Amygdala (tissue), 56 donors: Measurements from ENCODE around the gene APBA3.

Experiments used
- DNase-seq, 56 donors: peaks; one replicate each; lab custom pipeline; 2025; lab: John Stamatoyannopoulos, UW

The APBA3 gene, protein sequence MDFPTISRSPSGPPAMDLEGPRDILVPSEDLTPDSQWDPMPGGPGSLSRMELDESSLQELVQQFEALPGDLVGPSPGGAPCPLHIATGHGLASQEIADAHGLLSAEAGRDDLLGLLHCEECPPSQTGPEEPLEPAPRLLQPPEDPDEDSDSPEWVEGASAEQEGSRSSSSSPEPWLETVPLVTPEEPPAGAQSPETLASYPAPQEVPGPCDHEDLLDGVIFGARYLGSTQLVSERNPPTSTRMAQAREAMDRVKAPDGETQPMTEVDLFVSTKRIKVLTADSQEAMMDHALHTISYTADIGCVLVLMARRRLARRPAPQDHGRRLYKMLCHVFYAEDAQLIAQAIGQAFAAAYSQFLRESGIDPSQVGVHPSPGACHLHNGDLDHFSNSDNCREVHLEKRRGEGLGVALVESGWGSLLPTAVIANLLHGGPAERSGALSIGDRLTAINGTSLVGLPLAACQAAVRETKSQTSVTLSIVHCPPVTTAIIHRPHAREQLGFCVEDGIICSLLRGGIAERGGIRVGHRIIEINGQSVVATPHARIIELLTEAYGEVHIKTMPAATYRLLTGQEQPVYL

DNA sequence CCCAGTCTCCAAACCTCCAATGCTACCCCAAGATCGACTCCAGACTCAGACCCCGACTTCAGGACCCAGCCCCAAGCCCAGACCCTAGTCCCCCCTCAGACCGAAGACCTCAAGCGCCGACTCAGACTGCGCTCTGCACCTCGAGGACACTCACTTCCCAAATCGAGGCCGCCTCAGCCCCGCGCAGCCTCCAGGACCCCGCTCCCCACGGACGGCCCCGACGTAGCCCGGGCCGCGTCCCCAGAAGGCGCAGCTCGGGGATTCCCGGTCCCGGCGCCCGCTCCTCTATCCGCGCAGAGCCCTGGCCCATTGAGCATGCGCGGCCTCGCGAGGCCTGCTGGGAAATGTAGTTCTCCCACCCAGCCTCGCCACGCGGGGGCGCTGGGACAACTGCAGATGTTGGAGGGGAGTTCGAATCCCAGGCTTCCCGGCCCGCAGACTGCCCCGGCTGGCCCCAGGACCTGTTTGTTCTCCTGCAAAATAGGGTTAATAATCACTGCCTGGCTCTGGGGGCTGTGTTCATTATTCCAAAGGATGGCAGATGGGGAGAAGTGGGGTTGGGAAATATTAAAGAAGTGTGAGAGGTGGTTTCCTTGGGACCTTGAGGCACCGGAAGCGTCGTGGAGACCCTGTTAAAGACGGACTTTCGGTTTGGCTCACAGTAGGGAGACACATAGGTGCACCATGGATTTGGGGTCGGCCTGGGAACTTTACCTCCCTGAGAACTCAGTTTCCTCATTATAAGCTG lies at the start of gene APBA3:
APBA3 (minus strand) TSS at position 311 of the 748 bp plus-strand sequence. CDS start 1,428 bp downstream, outside the sequence.
- peak; percentile 10 to 94 (median 78) for DNase-seq

DNA sequence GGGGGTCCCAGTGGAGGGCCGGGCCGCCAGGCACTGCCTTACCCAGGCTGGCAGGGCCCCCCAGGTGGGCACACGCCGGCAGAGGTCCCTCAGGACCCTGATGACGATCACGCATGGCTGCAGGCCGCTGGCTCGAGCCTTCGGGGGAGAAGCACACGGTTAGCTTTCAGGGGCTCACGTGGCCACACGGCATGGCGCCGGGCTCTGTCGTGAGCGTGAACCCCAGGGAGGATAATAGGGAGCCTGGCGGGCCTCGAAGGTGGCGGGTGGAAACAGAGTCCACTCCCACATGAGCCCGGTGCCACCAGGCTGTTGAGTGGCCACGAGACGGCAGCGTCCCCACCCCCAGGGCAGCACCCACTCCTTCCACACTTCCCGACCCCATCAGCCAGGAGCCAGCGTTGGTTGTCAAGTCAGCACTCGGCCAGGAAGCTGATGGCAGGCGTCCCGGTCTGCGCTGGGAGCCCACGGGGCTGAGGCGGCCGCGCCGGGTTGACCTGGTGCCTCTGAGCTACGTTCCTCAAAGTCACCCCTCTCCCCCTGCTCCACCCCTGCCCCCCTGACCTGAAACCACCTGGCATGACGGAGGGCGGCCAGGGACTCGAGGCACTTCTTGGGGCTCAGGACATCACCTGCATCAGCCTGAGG lies 49.3 kb upstream of the APBA3 start:
- peak in 1 of 56 donors; percentile 11 for DNase-seq

DNA sequence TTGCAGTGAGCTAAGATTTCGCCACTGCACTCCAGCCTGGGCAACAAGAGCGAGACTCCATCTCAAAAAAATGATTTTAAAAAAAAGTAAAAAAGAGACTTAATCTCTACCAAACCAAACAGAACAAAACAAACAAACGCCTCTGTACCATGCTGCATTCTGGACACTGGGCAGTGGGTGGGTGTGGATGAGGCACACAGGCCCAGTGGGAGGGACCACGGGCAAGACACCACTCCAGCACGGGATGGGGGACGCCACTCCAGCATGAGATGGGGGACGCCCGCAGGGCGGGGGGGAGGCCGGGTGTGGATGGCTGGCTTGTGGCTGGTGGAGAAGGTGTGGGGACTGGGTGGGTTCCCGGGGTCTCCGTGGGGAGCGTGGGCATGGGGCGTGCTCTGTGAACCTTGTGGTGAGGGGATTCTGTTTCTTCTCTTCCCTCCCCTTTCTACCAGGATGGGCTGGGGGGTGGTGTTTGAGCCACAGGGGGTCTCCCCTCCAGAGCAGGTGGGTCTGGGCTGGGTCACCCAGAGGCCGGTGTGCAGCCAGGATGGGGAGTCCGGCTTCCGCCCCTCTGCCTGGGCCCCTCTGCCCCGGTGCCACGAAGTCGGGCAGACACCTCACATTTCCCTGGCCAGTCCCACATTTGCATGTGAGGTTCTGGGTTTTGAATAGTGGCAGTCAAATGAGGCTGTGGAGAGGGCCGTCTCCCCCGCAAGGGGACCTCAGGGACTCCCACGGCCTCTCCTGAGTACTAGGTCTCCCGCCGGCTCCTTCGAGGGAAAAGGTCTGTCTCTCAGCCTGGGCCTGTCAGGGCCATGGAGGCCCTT lies 48.6 kb upstream of the APBA3 start:
- DNase-seq: no peak

DNA sequence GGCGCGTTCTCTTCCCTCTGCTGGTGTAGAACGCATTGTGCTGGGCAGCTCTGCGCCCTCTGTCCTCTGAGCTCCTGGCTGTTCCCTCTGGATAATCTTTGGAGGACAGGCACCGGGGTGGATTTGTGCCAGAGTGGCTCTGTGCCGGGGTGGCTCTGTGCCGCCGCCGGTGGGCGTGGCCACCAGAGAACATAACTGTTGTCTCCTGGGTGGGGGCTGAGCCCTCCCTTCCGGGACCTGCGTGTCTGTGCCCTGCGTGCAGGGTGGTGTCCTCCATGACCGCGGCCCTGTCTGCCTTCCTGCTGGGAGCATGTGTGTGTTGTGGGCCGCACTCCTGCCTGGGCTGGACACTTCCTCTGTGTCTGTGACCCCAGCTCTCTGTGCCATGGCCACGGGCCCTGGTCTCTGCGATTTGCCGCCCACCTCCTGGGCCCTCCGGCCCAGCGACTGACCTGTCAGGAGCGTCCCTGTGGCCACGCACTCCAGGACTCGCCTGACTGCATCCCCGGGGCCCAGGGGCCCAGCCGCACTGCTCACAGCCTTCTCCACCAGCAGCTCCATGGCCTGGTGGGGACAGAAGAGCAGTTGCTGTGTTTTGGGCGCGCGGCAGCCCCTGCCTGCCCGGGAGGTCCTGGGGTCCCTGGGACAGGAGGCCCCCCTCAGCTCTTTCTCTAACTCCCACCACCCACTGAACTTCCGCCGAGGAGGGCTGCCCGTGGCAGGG lies 47.1 kb upstream of the APBA3 start:
- DNase-seq: no peak

DNA sequence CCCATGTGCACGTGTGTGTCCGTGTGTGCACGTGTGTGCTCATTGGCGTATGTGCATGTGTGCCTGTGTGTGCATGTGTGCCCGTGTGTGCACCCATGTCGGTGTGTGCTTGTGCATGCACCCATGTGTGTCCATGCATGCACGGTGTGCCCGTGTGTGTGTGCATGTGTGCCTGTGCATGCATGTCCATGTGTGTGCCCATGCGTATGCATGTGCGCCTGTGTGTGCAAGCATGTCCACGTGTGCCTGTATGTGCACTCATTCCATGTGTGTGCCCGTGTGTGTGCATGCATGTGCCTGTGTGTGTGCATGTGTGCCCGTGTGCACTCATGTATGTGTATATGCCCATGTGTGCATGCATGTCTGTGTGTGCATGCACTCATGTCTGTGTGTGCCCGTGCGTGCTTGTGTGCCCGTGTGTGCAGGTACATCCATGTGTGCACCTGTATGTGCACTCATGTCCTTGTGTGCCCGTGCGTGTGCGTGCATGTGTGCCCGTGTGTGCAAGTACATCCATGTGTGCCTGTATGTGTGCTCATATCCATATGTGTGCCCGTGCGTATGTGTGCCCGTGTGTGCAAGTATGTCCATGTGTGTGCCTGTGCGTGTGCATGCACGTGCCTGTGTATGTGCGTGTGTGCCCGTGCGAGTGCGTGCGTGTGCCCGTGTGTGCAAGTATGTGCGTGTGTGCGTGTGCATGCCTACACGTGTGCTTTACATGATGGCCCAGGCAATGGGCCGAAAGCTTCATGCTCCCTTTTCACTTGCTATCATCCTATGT lies 46.3 kb upstream of the APBA3 start:
- no peak for DNase-seq

DNA sequence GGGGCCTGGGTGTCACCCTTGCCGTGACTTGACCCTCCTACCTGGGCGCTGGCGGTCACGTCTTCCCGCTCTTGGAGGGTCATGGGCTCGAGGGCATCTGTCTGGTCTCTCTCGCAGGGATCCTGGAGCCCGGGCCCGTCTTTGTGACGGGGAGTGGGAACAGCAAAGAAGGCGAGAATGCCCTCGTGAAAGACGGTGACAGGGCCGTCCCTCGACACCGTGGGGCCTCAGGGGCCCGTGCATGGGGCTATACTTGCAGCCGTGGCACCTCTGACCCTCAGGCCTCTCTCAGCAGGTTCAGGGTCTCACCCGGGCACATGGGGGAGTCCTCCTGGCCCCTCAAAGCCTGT lies 45.6 kb upstream of the APBA3 start:
- DNase-seq: no peak

DNA sequence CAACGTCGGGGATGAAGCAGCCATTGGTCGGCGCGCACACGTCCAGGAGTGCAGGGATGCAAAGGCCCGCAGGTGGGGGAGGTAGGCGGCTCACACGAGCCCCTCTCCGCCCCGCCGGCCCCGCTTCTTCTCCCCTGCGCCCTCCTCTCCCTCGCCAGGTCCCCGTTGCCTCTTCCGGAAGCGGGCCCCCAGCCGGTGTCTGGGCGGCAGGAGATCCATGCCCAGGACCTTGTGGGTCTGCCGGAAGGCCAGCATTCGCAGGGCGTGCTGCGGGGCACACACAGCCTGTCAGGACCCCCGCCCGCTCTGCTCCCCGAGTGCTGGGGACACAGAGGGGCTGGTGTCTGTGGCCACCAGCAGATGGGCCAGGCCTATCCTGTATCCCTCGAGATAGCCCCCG lies 44.4 kb upstream of the APBA3 start:
- no peak for DNase-seq

DNA sequence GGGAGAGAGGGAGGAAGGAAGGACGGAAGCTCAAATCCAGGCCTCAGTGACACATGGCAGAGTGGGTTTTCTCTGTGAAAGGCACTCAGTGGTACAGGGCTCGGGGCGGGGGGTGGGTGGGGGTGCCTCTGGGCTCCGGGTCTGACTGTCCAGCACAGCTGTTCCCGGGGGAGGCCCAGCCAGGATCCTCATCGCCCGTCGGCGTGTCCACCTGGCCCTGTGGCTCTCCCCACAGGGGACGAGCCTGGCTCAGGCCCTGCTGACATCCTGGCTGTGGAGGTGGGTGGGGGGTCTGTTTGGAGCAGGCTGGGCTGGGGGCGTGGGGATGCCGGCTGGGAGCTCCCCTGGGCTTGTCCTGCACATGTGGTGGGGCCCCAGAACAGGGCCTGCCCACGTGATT lies 42.9 kb upstream of the APBA3 start:
- DNase-seq: no peak

DNA sequence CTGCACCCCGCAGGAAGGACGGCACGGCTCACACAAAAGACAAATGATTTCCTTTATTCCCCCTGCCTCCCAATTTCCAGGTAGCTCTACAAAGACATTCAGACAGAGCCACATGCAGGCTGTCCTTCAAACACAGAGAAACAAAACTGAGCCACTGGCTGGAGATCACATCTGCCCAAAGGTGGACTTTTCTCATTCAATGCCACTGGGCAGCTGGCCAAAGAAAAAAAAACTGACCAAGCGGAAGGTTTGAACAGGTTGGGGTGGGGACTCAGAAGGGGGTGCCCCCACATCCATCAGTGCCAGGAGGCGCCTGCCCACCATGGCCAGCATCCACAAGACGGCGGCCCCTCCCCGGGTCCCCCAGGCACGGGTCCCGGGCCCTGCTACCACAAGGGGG lies 42.5 kb upstream of the APBA3 start:
- no peak for DNase-seq

DNA sequence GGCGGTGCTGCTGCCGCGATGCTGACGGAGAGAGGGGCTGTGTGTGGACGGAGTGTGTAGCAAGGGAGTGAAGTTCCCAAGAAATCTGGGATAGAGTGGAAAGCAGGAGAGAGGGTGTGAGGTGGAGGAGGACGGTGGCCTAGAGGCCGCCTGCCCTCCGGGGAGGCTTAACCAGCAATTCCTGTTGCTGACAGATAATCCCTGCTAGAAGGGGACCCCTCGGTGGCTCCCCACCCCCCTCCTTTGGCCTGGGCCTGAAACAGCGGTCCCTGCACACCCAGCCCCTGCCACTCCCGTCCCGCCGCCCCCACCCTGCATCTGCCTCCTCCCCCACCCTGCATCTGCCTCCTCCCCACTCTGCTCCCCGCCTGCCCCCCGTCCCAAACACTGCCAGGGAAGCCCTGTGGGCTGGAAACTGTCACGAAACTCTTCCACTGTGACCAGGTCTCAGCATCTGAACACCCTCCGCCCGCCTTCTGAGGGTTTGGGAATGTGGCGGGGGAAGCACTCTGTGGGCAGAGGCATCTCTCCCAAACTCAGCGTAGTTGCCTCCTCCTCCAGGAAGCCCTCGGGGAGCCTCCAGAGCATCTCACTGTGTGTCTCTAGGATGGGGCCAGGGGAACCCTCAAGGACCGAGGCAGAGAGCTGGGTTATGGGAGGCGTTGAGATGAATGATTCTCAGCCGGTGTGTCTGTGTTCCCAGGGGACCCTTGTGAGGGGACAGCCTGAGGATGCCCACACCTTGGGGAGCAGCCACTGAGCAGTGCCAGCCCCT lies 41.8 kb upstream of the APBA3 start:
- DNase-seq: no peak

DNA sequence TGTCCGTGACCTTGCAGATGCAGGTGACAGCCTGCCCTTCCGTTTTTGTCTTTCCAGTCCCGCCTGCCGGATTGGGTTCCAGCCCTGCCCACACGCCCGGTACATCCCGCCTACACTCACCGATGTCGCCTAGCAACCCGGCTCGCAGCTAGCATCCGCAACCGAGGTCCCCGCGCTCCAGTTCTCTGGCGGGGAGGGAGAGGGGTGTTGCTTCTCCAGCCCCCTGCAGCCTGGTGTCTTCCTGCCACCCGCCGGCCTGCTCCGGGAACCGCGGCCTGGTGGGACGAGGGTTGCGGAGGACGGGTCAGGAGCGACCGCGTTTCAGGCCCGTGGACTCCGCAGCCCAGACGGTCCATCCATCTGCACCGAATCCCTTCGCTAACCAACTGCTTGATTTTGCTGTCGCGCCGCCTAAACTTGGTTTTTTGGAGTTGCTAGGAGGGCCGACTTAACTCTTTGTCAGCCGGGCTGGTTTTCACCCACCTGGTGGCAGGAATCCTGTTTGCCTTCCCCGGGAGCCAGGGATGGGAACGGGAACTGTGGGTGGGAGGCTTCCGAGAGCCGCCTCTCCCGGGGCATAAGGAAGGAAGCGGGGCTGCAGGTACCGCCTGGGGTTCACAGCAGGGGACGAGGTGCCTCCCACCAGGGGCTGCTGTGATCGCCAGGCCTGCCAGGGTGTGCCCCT lies 40.1 kb upstream of the APBA3 start:
- peak in 45 of 56 donors; percentile 8 to 70 (median 48) for DNase-seq

DNA sequence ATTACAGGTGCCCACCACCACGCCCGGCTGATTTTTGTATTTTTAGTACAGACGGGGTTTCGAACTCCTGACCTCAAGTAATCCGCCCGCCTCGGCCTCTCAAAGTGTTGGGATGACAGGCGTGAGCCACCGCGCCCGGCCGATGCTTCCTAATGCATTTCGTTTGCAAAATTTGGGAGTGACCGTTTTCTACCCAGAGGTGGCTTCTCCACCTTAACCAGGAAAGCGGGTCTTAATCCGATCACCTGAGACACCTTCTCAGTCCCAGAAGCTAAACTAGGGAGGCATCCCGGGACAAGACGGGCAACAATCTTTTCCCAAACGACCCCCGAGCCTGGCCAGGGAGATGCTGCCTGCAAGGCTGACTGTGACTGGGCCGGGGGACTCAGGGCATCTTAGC lies 39.5 kb upstream of the APBA3 start:
- DNase-seq: no peak

DNA sequence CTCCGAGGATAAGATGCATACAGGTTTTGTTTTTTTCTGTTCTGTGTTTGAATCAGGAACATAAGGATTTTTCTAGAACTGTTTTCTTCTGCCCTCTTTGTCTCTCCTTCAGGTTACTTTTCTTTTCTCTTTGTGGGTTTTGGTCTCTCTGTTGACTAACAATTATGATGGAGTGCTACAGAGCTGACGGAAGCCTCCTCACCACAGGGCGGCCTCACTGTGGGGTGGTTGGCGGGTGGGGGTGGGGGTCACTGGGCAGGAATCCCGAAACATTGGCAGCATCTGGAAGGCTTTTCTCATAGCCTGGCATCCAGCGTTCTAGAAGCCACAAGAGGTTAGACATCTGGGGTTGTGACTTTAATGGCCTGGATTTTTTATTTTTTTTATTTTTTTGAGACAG lies 36.6 kb upstream of the APBA3 start:
- no peak for DNase-seq

DNA sequence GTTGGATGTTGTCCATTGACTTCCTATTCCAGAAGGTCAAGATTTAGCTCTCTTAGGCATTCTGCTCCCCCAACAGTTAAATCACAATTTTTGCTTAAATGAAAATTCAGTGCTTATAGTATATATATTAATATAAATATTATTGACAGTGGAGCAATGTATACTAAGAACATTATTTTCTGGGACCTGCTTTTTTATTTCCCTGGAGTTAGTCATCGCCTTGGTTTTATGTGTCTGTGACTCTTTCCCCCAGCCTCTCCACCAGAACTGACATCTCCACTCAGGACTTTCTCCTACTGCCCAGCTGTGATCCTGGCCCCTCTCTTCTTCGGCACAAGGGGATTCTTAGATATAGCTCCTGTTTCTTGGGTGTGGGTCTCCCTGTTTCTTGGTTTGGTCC lies 34.9 kb upstream of the APBA3 start:
- DNase-seq: no peak

DNA sequence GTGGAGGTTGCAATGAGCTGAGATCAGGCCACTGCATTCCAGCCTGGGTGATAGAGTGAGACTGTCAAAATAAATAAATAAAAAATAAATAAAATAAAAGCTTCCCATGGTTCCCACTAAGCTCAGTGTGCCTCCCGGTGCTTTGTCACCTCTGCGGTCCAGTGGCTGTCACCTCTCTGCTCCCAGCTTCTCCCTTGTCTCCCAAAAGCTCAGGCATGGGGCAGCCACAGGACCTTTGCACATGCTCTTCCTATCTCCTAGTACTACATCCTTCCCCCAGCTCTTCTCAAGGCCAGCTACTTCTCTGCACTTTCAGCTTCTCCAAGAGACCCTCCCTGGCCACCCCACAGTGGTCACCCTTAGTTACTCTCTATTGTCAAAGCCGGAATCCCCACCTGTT lies 32.3 kb upstream of the APBA3 start:
- DNase-seq: no peak

DNA sequence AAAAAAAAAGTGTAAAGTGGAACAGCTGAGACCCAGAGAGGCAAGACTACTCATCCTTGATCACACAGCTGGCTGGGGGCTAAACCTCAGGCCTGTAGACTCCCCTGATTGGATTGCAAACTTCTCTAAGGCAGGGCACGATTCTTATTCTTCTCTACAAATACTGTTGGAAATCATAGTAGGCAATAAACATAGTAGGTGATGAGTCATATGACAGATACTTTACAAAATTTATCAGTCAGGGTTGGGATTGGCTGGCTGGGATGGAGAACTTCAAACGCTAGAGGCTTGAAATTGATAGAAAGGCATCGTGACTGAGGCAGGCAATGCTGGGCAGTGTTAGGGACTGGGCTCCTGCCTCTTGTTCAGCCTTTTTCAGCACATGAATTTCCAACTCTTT lies 30.6 kb upstream of the APBA3 start:
- DNase-seq: no peak

DNA sequence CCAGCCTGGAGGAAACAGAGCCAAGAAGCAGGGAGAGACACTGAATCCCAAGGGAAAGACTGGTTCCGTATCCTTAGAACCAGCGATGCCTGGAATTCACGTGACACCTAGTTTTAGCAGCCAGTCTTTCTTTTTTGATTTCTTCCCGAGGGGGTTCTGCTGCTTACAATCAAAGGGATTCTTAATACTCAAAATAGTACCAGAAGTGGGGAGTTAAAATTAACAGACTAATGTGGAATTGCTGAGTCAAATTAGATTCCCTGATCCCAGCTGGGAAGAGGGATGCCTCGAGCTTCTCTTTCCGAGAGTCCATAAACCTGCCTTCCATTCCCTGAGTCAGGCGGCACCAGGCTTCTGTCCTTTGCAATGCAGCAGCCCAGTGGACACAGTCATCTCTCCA lies 29.4 kb upstream of the APBA3 start:
- DNase-seq: no peak
